CD4-positive, alpha-beta T cell treated with Interleukin-17A for 4 hours (primary cell): ENCODE data around the gene TMPRSS7.
A peak's percentile ranks its signal among the peaks of the same experiment; 100 is the strongest.

Source experiments
- DNase-seq: peaks from one replicate; pipeline ENCODE4 v3.0.0-alpha.2; 2020; ENCODE audit warnings: mixed read lengths

Gene TMPRSS7

DNA sequence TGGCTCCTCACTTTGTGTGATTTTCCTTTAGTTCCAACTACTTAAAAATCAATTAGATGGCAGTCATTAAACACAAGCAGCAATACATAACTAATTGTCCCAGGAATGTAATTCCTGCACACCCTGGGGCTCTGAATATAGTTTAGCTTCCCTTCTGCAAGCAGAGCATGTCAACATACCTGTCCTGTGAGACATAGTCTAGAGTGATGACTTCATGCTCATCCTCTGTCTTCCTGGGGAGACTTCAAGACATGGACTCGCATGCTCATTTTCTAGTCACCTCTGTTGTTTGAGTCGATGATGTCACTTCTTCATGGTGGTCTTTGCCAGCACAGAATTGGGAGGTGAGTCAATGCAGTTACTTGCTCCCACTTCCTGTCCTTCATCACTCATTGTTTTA is 67.4 kb downstream of the TMPRSS7 start:
- no peak for DNase-seq

DNA sequence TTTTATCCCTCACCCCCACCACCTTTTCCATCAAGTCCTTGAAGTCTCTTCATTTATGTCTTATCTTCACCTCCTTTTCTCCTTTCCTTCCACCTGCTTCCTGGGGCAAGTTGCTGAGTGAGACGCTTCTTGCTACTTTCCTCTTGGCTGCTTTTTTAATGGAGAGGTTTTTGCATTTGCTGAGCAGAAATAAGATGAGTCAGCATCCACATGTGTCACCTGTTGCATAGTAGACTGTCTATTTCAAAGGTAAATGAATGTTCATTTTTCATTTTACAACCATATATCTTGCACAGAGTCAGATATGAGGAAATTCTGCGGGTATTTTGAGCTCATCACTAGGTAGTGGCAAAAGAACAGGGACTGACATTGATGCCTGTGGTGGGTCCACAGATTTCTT is 70.2 kb downstream of the TMPRSS7 start:
- DNase-seq, result no peak

- no peak for DNase-seq
Measured at GRCh38 chr3:112109322-112109721, 74.8 kb downstream of the TMPRSS7 start.

- DNase-seq, result peak; percentile 74
Measured at GRCh38 chr3:112111785-112112402, 77.4 kb downstream of the TMPRSS7 start.

- DNase-seq, result no peak
Measured at GRCh38 chr3:112114576-112115160, 80.1 kb downstream of the TMPRSS7 start.

DNA sequence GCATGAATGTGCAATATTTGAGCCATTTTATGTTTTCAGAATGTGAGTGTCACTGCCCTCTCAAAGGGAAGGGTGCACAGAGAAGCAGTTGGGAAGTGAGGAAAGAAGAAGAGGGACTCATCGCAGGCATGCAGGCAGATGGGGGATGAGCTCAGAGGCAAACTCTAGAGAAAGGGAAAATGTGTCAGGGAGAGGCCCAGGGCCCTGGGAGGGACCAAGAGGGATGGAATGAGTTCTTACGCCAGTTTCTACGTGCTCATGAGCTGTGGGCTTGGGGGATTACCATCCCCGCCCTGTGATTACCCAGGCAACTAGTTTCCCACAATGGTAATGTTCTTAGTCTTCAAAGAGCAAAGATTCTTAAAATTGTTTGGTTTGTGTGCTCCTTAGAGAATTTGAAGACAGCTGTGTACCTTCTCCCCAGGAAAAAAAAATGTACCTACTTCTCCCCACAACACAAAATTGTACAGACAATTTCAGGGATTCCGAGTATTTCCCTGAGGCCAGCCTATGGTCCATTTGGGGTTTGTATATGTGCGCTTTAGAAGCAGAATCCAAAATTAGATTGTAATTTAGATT is 80.7 kb downstream of the TMPRSS7 start:
- no peak for DNase-seq

DNA sequence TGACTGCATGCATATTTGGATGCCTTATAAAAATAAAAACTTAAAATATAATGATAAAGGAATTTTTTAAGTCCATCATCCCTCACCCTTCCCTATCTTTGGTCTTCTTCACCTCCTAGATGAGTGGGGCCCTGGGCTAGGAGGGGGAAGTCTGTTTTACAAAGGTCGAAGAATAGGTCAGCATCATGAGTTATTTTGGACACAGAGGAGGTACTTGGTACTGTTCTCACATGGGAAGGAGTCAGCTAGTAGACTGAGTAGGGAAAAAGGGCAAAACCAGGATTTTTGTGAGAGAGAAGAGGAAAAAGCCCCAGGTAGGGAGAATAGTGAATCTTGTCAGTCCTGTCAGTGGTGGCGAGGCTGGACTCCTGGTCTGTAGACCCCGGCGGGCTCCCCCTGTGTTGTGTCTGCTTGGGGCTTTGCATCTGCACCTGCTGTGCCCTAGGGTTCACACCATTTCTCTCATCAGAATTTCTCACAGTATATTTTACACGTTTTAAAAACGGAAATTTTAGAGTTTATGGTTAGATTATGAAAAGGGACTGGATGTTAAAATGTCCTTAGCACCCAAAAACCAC is 81.4 kb downstream of the TMPRSS7 start:
- DNase-seq, result no peak

- no peak for DNase-seq
Measured at GRCh38 chr3:112116748-112117186, 82.2 kb downstream of the TMPRSS7 start.

DNA sequence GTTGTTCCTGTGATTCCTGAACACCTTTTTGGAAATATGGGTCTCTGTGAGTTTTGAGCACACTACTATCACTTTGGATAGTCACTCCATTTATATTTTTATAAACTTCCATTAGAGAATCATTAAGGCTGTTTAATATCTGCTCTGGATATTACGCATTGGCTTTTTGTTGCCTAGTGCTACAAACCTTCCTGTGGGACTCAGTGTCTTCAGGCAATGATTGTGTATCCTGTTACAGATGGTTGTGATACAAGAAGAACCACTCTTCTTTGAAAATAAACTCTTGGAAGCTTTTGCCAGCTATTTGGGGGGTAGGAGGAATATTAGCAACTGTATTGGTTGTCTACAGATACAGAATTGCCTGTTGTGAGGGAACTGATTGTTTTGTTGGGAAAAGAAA is 82.9 kb downstream of the TMPRSS7 start:
- no peak for DNase-seq

- no peak for DNase-seq
Measured at GRCh38 chr3:112117841-112118571, 83.5 kb downstream of the TMPRSS7 start.

DNA sequence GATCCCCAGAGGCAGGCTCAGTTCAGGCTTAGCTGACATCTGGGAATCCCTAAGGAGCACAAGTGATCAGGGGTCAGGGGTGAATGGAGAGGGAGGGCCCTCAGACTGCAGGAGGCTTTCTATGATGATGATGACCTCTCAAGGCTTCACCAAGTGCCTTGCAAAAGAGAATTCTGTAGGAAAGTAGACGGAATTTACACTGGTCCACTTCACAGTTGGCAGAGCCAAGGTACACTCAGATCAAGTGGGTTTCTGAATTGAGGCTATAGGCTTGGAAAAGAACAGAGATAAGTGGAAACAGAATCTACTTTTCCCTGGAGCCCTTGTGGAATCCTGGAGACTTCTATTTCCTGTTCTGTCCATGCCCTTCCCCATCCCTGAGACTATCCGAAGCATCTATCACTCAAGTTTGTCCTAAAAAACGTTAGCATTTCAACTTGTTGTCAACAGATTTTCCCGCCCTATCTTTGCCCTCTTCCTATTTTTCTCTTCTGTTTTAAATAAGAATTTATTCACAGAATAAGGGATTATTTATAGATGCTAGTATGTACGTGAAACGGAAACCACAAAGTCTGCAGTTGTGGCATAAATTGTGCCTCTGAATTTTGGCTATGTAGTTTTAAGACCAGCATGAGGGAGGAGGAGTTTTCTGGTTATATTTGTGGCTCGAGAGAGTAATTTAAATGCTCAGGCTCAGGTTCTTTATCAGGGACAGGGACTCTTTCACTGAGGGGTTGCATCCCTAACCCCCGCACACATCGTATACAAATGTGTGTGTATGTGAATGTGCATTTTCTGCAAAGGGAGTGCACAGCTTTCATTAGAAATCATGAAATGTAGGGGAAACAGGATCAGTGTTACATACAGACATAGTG is 85.7 kb downstream of the TMPRSS7 start:
- no peak for DNase-seq

DNA sequence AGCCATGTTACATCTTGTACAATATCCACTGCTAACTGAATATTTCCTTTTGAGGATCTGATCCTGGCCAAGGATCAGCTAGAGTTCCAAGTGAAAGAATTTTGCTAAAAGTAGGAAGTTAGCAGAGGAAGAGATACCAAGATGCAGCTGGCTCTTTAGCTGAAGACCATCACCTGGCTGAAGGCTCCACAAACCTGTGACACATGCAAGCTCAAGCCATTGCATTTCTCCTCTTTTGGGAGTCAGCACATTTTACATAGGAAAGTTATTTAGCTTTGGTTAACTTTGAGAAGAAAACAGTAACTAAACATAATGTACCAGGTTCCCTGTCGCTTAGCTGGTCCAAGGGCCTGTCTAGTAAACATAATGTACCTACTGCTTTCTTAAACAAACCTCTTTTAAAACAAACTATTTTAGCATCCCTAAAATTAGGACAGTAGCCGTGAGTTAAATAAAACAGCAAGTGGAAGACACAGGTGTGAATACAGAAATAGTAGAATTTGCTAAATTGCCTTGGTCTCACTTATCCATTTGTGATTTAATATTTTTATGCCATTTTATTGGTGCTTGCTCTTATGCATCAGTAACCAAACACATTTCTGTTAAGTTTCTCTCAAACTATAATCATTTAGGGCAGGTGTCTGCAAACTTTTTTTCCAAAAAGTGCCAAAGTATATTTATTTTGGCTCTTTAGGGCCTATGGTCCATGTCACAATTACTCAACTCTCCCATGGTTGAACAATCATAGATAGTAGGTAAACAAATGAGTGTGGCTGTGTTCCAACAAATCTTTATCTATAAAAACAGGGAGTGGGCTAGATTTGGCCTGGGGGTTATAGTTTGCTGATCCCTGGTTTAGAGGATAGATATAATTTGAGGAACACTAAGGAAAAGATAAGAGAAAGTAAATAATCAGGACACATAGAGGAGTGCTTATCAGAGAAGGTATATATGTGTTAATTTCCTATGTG is 87.3 kb downstream of the TMPRSS7 start:
- no peak for DNase-seq

- no peak for DNase-seq
Measured at GRCh38 chr3:112122870-112123269, 88.3 kb downstream of the TMPRSS7 start.

GRCh38 chr3:112123548-112123947 is 89.0 kb downstream of the TMPRSS7 start:
- no peak for DNase-seq

DNA sequence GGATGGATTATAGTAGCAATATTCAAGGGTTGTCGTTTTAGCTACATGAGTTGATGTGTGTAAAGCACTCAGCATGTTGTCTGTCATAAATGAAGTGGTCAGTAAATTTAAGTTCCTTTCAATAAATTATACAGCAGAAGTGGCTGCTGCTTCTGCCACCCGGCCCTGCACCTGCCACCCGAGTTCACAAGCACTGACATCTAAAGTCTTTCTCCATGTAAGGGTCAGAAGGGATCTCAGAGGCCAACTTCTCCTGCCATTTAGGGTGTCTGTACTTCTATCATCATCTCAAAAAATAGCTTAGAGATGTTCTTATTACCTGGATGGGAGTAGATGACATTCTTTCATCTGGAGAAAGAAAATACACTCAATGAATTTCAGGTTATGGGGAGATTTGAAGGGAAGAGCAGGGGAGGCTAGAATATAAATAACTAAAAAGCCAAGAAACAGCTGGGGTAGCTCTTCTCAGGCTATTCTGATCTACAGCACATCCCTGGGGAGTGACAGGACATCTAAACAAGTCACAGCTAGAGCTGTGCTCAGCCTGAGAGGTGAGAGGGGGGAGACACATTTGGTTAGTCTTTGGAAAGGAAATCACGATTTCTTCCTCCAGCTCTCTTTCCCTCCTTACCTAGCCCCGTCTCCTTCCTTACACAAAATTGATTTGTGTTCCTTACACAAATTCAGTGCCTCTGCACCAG is 90.5 kb downstream of the TMPRSS7 start:
- DNase-seq, result no peak

GRCh38 chr3:112126511-112126911 is 92.0 kb downstream of the TMPRSS7 start:
- DNase-seq, result peak; percentile 28

DNA sequence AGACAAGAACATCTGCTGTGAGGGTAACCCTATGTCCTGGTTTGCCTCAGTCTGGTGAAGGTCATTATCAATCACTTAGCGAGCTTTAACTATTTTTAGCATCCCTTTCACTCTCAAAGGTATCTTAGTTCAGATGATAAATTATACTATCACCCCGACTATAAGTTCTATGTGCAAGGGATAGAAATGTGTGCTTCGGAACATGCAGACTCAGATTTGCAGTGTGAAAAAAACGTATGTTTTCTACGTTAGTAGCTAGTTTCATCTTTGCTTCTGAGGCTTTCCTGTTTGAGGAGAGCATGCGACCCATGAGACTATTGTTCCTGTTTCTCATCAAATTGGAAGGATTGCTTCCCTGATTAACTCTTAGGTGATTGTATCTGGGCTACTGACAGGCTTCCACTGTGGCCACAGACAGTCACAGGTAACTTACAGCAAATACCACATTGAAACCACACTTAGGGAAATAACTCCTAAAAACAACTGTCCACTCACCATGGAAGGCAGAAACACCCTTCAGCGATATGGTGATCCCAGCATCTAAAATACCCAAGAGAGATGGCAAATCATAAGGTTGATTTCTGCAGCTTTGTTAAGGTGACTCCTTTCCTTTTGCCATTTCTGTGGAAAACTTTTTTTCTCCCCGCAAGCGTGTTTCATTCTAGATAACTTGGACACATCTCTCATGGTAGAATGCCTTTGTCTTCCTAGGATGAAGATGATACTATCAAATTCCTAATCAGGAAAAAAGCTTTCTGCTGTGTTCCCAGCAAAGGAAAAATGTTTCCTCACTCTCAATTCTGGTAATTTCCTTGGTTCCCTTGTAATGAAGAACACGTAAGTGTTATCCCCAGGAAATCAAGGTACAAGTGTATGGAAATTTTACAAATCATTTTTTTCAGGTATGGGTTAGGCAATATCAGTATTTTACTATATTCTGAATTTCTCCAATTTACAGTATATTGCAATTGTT is 93.3 kb downstream of the TMPRSS7 start:
- no peak for DNase-seq

DNA sequence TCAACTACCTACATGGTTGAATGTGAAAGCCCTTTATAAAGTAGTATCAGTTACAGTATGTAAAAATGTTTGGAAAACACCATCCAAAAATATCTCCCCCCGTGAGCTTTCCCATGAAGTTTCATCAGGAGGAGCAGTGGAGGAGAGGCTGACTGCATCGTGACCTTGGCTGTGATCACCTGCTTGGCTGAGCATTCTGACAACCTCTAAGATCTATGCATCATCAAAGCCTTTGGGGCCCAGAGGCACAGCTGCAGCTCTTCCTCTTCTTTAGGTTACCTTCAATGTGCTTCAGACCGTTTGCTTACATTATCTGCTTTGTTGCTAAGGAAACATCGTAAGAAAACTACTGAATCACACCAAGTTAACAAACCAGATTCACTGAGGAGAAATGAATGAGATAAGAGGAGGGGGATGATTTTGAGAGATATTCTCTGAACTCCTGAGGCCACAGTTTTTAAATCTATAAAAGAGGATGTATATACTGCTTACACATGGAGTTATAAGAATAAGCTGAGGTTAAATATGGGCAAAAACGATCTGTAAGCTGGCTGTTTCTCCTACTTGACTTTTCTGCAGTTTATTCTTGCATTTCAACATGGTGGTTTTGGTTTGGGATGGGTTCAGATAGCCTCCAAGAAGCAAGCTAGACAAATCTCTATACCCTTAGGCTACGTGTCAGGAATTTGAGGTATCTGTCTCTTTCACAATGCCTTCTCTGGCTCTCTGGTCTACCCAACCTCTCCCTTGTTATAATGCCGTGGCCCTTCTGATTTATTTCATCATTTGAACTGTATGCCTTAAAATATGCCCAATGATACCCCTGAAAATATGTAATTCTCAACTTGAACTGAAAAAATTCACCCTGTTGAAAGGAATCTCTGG is 94.5 kb downstream of the TMPRSS7 start:
- DNase-seq, result peak; percentile 71
